GM19455 (cell line): ENCODE results near the gene SREBF1.

Experiments
- ATAC-seq: cut with Tn5 transposase; IDR thresholded peaks from one replicate; pipeline ENCODE4 v1.9.1; 2021; ENCODE audit not compliant: unreplicated experiment

SREBF1 gene

GRCh38 chr17:17766077-17766743 lies 70.6 kb downstream of the SREBF1 start:
- ATAC-seq, result no peak

- ATAC-seq, result no peak
Measured at GRCh38 chr17:17765359-17766076, 71.3 kb downstream of the SREBF1 start.

GRCh38 chr17:17763734-17764133 lies 73.1 kb downstream of the SREBF1 start:
- no peak for ATAC-seq

- no peak for ATAC-seq
Measured at GRCh38 chr17:17763136-17763535, 73.7 kb downstream of the SREBF1 start.

- ATAC-seq, result no peak
Measured at GRCh38 chr17:17762744-17763105, 74.1 kb downstream of the SREBF1 start.
